ENCODE data around the gene CCDC68. TPM values are rescaled to one million over a fixed set of nuclear protein-coding genes. Genes with fewer than 3 reads are reported as not detected.
"Not testable (repeated sequence)": the region's sequence is repeated elsewhere in the genome, so short reads cannot be mapped to it uniquely, and the experiment has no call there.

Gene CCDC68
- total RNA-seq, 2 experiments from 2014 or later, result not detected

GRCh38 chr18:54867131-54867530 lies 92.1 kb downstream of the CCDC68 start:
- DNase-seq (no peak), ATAC-seq (no peak)
- Mint-ChIP-seq H3K27ac (no peak overlapping the region), H3K36me3 (ENCODE audit: low read depth) (no peaks in the 10 kb centered on the region), H3K9me3 (no peaks in the 10 kb centered on the region), H3K27me3 (peaks cover 2% of the 10 kb centered on the region), H3K4me1 (ENCODE audit: low read depth) (no peaks in the 10 kb centered on the region), H3K4me3 (no peak overlapping the region)
- ChIA-PET CTCF (no interaction called here), POLR2A (no interaction called here)
- intact Hi-C loops (cut with micrococcal nuclease), result no loop called here
- TF ChIP-seq CTCF (IDR thresholded peaks at IDR 0.05), result no peak

- Mint-ChIP-seq H3K27me3 (no peaks in the 10 kb centered on the region), H3K4me1 (ENCODE audit: low read depth) (no peaks in the 10 kb centered on the region), H3K36me3 (ENCODE audit: low read depth) (no peaks in the 10 kb centered on the region), H3K4me3 (no peak overlapping the region), H3K9me3 (no peaks in the 10 kb centered on the region), H3K27ac (no peak overlapping the region)
- intact Hi-C loops (cut with micrococcal nuclease), result no loop called here
- ATAC-seq (no peak), DNase-seq (no peak)
- TF ChIP-seq CTCF (IDR thresholded peaks at IDR 0.05), result no peak
- POLR2A ChIA-PET, result no interaction called here
- CTCF ChIA-PET, result no interaction called here
These were observed 98.3 kb downstream of the CCDC68 start for GRCh38 chr18:54860941-54861340.

- Mint-ChIP-seq H3K9me3 (no peaks in the 10 kb centered on the region), H3K27ac (no peak overlapping the region), H3K4me3 (no peak overlapping the region), H3K4me1 (ENCODE audit: low read depth) (no peaks in the 10 kb centered on the region), H3K36me3 (ENCODE audit: low read depth) (no peaks in the 10 kb centered on the region), H3K27me3 (no peaks in the 10 kb centered on the region)
- intact Hi-C loops (cut with micrococcal nuclease), result no loop called here
- no peak for ATAC-seq
- ChIA-PET CTCF (no interaction called here), POLR2A (no interaction called here)
- DNase-seq, result no peak
- no peak for TF ChIP-seq CTCF (IDR thresholded peaks at IDR 0.05)
These were observed 99.4 kb downstream of the CCDC68 start for GRCh38 chr18:54859667-54860421.

- H3K9me3 Mint-ChIP-seq, result no peaks in the 10 kb centered on the region
- ChIA-PET CTCF (no interaction called here), POLR2A (interaction anchor here (0.6 kb wide), 1 partner anchor 82 kb away, joined by 5 read pairs; no protein-coding TSS in a partner anchor)
- H3K36me3 Mint-ChIP-seq (ENCODE audit: low read depth), result no peaks in the 10 kb centered on the region
- intact Hi-C loops (cut with micrococcal nuclease), result no loop called here
- no peak for ATAC-seq
- no peak for DNase-seq
- H3K4me3 Mint-ChIP-seq, result no peak overlapping the region
- no peak overlapping the region for H3K27ac Mint-ChIP-seq
- TF ChIP-seq CTCF (IDR thresholded peaks at IDR 0.05), result no peak
- peaks cover 2% of the 10 kb centered on the region for H3K27me3 Mint-ChIP-seq
- H3K4me1 Mint-ChIP-seq (ENCODE audit: low read depth), result peaks cover 6% of the 10 kb centered on the region
These were observed 101.8 kb downstream of the CCDC68 start for GRCh38 chr18:54857499-54857898.

GRCh38 chr18:54856105-54856646 lies 103.1 kb downstream of the CCDC68 start:
- no peak for ATAC-seq
- no peak overlapping the region for H3K27ac Mint-ChIP-seq
- intact Hi-C loops (cut with micrococcal nuclease), result no loop called here
- CTCF ChIA-PET, result no interaction called here
- no peaks in the 10 kb centered on the region for H3K36me3 Mint-ChIP-seq (ENCODE audit: low read depth)
- DNase-seq, result no peak
- peaks cover 8% of the 10 kb centered on the region for H3K4me1 Mint-ChIP-seq (ENCODE audit: low read depth)
- no peak overlapping the region for H3K4me3 Mint-ChIP-seq
- peaks cover 2% of the 10 kb centered on the region for H3K27me3 Mint-ChIP-seq
- H3K9me3 Mint-ChIP-seq, result no peaks in the 10 kb centered on the region
- no peak for TF ChIP-seq CTCF (IDR thresholded peaks at IDR 0.05)
- POLR2A ChIA-PET, result no interaction called here

- H3K4me1 Mint-ChIP-seq (ENCODE audit: low read depth); DNase-seq; POLR2A ChIA-PET; H3K9me3 Mint-ChIP-seq; H3K4me3 Mint-ChIP-seq; H3K27ac Mint-ChIP-seq; CTCF ChIA-PET; intact Hi-C loops (cut with micrococcal nuclease); H3K27me3 Mint-ChIP-seq; ATAC-seq; H3K36me3 Mint-ChIP-seq (ENCODE audit: low read depth): not testable (repeated sequence)
These were observed 104.2 kb downstream of the CCDC68 start for GRCh38 chr18:54855050-54855449.
